ENCODE data around the gene NFIA.

DNA sequence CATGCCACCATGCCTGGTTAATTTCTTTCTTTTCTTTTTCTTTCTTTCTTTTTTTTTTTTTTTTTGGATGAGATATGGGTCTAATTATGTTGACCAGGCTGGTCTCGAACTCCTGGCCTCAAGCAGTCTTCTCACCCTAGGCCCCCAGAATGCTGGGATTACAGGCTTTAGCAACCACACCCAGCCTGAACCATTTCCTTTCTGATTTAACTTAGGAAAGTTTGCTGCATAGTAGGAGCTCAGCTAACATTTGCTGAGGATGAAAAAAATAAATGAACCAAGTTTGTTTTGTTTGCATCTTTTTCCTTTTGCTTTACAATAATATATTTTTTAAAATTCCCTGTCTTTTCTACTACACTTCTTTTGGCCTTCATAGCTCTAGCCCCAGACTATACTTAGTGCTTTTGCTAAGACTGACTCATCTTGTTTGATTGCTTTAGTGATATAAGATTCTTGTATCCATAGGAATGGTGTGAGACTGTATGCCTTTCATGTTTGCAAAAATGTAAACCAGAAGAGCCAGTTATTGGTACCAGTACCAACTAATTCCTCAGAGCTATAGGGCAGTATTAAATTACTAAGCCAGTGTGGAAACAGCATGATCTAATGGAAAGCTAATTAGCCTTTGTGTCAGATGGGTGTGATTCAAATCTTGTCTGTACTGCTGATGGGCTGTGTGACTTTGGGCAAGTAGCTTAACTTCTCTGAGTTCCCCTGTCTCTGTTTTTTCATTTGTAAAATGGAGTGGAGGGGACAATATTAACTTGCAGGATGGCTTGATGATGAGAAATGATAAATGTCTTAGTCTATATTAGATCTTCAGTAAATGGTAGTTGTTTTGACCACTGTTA, 66.9 kb downstream of the NFIA start:
- no peak for TF ChIP-seq ZFP37 (tag by site-specific recombination; IDR thresholded peaks at IDR 0.05)
- TF ChIP-seq, protein P1, sequence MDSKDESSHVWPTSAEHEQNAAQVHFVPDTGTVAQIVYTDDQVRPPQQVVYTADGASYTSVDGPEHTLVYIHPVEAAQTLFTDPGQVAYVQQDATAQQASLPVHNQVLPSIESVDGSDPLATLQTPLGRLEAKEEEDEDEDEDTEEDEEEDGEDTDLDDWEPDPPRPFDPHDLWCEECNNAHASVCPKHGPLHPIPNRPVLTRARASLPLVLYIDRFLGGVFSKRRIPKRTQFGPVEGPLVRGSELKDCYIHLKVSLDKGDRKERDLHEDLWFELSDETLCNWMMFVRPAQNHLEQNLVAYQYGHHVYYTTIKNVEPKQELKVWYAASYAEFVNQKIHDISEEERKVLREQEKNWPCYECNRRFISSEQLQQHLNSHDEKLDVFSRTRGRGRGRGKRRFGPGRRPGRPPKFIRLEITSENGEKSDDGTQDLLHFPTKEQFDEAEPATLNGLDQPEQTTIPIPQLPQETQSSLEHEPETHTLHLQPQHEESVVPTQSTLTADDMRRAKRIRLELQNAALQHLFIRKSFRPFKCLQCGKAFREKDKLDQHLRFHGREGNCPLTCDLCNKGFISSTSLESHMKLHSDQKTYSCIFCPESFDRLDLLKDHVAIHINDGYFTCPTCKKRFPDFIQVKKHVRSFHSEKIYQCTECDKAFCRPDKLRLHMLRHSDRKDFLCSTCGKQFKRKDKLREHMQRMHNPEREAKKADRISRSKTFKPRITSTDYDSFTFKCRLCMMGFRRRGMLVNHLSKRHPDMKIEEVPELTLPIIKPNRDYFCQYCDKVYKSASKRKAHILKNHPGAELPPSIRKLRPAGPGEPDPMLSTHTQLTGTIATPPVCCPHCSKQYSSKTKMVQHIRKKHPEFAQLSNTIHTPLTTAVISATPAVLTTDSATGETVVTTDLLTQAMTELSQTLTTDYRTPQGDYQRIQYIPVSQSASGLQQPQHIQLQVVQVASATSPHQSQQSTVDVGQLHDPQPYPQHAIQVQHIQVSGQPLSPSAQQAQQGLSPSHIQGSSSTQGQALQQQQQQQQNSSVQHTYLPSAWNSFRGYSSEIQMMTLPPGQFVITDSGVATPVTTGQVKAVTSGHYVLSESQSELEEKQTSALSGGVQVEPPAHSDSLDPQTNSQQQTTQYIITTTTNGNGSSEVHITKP (tag by site-specific recombination; IDR thresholded peaks at IDR 0.05): no peak
- TF ChIP-seq, protein P2, sequence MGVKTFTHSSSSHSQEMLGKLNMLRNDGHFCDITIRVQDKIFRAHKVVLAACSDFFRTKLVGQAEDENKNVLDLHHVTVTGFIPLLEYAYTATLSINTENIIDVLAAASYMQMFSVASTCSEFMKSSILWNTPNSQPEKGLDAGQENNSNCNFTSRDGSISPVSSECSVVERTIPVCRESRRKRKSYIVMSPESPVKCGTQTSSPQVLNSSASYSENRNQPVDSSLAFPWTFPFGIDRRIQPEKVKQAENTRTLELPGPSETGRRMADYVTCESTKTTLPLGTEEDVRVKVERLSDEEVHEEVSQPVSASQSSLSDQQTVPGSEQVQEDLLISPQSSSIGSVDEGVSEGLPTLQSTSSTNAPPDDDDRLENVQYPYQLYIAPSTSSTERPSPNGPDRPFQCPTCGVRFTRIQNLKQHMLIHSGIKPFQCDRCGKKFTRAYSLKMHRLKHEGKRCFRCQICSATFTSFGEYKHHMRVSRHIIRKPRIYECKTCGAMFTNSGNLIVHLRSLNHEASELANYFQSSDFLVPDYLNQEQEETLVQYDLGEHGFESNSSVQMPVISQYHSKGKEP (tag by site-specific recombination; IDR thresholded peaks at IDR 0.05): no peak
- TF ChIP-seq, protein P3, sequence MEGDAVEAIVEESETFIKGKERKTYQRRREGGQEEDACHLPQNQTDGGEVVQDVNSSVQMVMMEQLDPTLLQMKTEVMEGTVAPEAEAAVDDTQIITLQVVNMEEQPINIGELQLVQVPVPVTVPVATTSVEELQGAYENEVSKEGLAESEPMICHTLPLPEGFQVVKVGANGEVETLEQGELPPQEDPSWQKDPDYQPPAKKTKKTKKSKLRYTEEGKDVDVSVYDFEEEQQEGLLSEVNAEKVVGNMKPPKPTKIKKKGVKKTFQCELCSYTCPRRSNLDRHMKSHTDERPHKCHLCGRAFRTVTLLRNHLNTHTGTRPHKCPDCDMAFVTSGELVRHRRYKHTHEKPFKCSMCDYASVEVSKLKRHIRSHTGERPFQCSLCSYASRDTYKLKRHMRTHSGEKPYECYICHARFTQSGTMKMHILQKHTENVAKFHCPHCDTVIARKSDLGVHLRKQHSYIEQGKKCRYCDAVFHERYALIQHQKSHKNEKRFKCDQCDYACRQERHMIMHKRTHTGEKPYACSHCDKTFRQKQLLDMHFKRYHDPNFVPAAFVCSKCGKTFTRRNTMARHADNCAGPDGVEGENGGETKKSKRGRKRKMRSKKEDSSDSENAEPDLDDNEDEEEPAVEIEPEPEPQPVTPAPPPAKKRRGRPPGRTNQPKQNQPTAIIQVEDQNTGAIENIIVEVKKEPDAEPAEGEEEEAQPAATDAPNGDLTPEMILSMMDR (tag by site-specific recombination; IDR thresholded peaks at IDR 0.05): no peak

Measured in HEK293 (cell line).